DOHH2 (cell line): ENCODE measurements around the gene TANC1.
A peak's percentile ranks its signal among the peaks of the same experiment; 100 is the strongest.

Source experiments
- H3F3A ChIP-seq: fragments of 200-600 bp; sonication (generic), shearing (Covaris generic); 2 replicates; pipeline ENCODE4 v1.6.0; 2016; ENCODE audit warnings: antibody characterized with exemption, mild to moderate bottlenecking; ENCODE audit not compliant: control insufficient read depth, insufficient read depth
- H3K27ac ChIP-seq: fragments of 200-600 bp; sonication (generic); 2 replicates; pipeline ENCODE4 v1.5.1; 2014; ENCODE audit warnings: low read depth, mild to moderate bottlenecking, low read length, moderate library complexity
- H3K27me3 ChIP-seq: fragments of 200-600 bp; sonication (generic); 2 replicates; pipeline ENCODE4 v1.6.1; 2014; ENCODE audit warnings: mild to moderate bottlenecking, low read length, mixed read lengths; ENCODE audit not compliant: control insufficient read depth
- H3K36me3 ChIP-seq: fragments of 200-600 bp; sonication (generic); 2 replicates; pipeline ENCODE4 v1.6.1; 2014; ENCODE audit warnings: mild to moderate bottlenecking, low read length, moderate library complexity, mixed read lengths; ENCODE audit not compliant: control insufficient read depth
- H3K4me1 ChIP-seq: fragments of 200-600 bp; sonication (generic); 2 replicates; pipeline ENCODE4 v1.6.1; 2014; ENCODE audit warnings: mild to moderate bottlenecking, low read length, mixed read lengths; ENCODE audit not compliant: control insufficient read depth
- H3K4me2 ChIP-seq: fragments of 200-600 bp; sonication (generic); 2 replicates; pipeline ENCODE4 v1.6.0; 2014; ENCODE audit warnings: mild to moderate bottlenecking, low read length, moderate library complexity
- H3K4me3 ChIP-seq: fragments of 200-600 bp; sonication (generic); 2 replicates; pipeline ENCODE4 v1.5.1; 2014; ENCODE audit warnings: mild to moderate bottlenecking, low read length, mixed read lengths
- H3K79me2 ChIP-seq: fragments of 200-600 bp; sonication (generic); 2 replicates; pipeline ENCODE4 v1.6.1; 2014; ENCODE audit warnings: mild to moderate bottlenecking, low read length, mixed read lengths; ENCODE audit not compliant: control insufficient read depth
- H3K9me2 ChIP-seq: fragments of 200-600 bp; sonication (generic); replicated peaks from 2 replicates; pipeline ENCODE4 v1.6.1; 2014; ENCODE audit warnings: mild to moderate bottlenecking, low read length, mixed read lengths; ENCODE audit not compliant: control insufficient read depth
- H3K9me3 ChIP-seq: fragments of 200-600 bp; sonication (generic); 2 replicates; pipeline ENCODE4 v1.6.1; 2014; ENCODE audit warnings: antibody characterized with exemption, low read length, mixed read lengths; ENCODE audit not compliant: control insufficient read depth, insufficient read depth
- H4K20me1 ChIP-seq: fragments of 200-600 bp; sonication (generic); 2 replicates; pipeline ENCODE4 v1.6.0; 2014; ENCODE audit warnings: low read depth, mild to moderate bottlenecking, antibody characterized with exemption, low read length, moderate library complexity; ENCODE audit not compliant: control insufficient read depth, insufficient read depth
- EZH2phosphoT487 ChIP-seq: fragments of 200-600 bp; sonication (generic); IDR thresholded peaks from 2 replicates; pipeline ENCODE4 v1.6.1; 2017; ENCODE audit warnings: borderline replicate concordance, mild to moderate bottlenecking, antibody characterized with exemption, low read length, moderate library complexity, mixed read lengths
- TF ChIP-seq, protein P1 (sequence below): fragments of 200-600 bp; sonication (generic); IDR thresholded peaks from one replicate; pipeline ENCODE4 v1.5.1; 2014; ENCODE audit warnings: antibody characterized with exemption, mild to moderate bottlenecking, low read depth, low read length; ENCODE audit not compliant: poor library complexity, severe bottlenecking

The TANC1 gene

DNA sequence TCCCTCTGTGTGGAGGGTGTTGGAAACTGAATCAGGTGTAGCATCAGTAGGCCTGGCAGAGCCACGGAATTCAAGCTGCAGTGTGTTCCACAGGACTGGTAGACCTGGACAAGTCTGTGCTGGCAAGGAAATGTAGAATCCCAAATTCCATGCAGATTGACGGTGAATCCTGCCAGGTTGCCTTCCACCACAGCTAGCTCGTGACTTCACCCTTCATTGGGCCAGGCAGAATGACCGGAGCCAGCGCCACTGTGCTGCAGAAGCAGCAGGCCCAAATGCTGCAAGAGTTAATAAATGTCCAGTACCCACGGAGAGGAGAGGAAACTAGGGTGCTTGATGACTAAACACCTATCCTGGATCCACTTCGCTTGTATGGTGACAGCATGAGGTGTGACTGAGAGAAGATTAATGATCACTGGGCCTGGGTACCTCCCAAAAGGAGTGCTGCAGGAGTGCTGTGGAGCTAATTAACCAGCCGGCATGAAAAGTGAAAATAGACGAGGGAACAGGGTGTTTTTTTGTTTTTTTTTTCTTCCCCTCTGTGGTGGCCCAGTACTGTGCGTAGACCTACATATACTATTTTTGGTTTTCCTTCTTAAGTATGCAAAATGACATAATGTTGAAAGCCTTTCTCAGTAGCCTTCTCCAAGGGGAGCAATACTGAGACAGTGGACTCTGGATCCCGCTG lies 122.2 kb downstream of the TANC1 start:
- Histone ChIP-seq H3K4me3 (peak overlapping the region; percentile 40), H4K20me1 (no peaks in the 10 kb centered on the region), H3K27me3 (no peaks in the 10 kb centered on the region), H3K4me1 (peaks cover 41% of the 10 kb centered on the region), H3K36me3 (no peaks in the 10 kb centered on the region), H3K9me2 (no peaks in the 10 kb centered on the region), H3K79me2 (no peaks in the 10 kb centered on the region), H3F3A (no peaks in the 10 kb centered on the region), H3K4me2 (peak overlapping the region; percentile 54), H3K9me3 (no peaks in the 10 kb centered on the region), H3K27ac (no peak overlapping the region)
- TF ChIP-seq, protein P1, sequence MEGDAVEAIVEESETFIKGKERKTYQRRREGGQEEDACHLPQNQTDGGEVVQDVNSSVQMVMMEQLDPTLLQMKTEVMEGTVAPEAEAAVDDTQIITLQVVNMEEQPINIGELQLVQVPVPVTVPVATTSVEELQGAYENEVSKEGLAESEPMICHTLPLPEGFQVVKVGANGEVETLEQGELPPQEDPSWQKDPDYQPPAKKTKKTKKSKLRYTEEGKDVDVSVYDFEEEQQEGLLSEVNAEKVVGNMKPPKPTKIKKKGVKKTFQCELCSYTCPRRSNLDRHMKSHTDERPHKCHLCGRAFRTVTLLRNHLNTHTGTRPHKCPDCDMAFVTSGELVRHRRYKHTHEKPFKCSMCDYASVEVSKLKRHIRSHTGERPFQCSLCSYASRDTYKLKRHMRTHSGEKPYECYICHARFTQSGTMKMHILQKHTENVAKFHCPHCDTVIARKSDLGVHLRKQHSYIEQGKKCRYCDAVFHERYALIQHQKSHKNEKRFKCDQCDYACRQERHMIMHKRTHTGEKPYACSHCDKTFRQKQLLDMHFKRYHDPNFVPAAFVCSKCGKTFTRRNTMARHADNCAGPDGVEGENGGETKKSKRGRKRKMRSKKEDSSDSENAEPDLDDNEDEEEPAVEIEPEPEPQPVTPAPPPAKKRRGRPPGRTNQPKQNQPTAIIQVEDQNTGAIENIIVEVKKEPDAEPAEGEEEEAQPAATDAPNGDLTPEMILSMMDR = no peak
- no peak for TF ChIP-seq EZH2phosphoT487

DNA sequence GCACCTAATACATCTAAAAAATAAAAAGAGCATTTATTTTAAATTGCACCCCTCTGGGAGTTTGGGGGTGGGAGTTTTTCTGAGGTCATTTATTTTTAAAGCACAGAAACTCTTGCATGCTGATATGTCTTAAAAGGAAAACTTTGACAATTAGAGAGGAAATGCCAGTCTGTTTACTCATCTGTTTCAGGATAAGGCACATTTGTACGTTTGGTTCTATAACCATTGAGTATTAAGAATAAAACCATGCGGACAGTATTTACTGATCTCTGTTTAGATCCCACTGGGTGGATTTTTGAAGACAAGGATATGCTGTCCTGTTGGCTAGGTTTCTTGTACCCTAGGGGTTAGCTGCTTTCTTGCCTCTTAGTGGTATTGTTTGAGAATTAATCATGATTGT lies 122.9 kb downstream of the TANC1 start:
- H3K36me3 ChIP-seq = no peaks in the 10 kb centered on the region
- peak overlapping the region; percentile 54 for H3K4me2 ChIP-seq
- H3K79me2 ChIP-seq = no peaks in the 10 kb centered on the region
- no peaks in the 10 kb centered on the region for H3K9me2 ChIP-seq
- H3K4me3 ChIP-seq = peak overlapping the region; percentile 31
- H3K9me3 ChIP-seq = peaks cover 2% of the 10 kb centered on the region; the same call in 1 of the 2 replicates
- no peaks in the 10 kb centered on the region for H3F3A ChIP-seq
- peaks cover 41% of the 10 kb centered on the region for H3K4me1 ChIP-seq
- H3K27ac ChIP-seq = peak overlapping the region; percentile 27; the same call in 1 of the 2 replicates
- no peaks in the 10 kb centered on the region for H4K20me1 ChIP-seq
- TF ChIP-seq, protein P1 = no peak
- TF ChIP-seq EZH2phosphoT487 = no peak
- no peaks in the 10 kb centered on the region for H3K27me3 ChIP-seq

DNA sequence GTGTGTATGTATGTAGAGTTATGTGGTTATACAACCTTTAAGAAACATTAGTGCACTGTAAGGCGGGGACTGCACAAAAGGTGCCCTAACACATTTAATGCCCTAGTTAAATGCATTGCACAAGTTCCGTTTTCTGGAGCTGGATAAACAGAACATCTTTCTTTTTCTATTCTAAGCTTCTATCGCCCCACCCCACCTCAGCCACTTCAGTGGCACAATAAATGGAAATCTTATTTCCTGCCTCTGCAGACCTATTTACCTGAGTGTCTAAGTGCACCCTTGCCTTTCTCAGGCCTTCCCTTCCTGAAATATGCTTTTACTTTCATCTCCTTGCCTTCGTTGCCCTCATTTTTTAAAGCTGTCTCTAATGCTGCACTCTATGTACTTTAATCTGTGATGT lies 123.5 kb downstream of the TANC1 start:
- Histone ChIP-seq H3F3A (no peaks in the 10 kb centered on the region), H3K4me1 (peaks cover 41% of the 10 kb centered on the region), H3K27ac (peak overlapping the region; percentile 27; the same call in 1 of the 2 replicates), H3K4me3 (peak overlapping the region; percentile 31), H3K4me2 (peak overlapping the region; percentile 54), H3K9me3 (peaks cover 5% of the 10 kb centered on the region; the same call in 1 of the 2 replicates), H3K27me3 (no peaks in the 10 kb centered on the region), H3K36me3 (no peaks in the 10 kb centered on the region), H4K20me1 (no peaks in the 10 kb centered on the region), H3K79me2 (no peaks in the 10 kb centered on the region), H3K9me2 (no peaks in the 10 kb centered on the region)
- TF ChIP-seq EZH2phosphoT487 = no peak
- TF ChIP-seq, protein P1 = no peak
